ENCODE measurements around the gene BACH2.

Gene BACH2

DNA sequence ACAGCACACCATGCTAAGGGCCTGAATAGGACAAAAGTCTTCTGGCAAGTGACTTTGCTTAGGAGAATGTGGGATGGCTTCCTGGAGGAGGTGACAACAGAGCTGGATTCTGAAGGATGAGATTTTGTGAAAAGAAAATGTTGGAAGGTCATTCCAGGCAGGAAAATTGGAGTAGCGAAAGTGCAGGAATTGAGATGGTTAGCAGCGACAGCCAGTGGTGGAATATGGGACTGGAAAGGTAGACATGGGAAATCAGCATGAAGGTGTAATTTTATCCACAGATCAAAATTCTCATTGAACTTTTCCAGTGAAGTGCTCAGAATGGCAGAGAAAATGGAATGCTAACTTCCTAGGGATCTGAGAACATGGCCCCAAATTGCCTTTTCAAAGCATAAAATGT, 5.7 kb upstream of the BACH2 start:
- DNase-seq (ENCODE audit: extremely low read depth in 1 of 2, low read depth in 1 of 2) = no peak

DNA sequence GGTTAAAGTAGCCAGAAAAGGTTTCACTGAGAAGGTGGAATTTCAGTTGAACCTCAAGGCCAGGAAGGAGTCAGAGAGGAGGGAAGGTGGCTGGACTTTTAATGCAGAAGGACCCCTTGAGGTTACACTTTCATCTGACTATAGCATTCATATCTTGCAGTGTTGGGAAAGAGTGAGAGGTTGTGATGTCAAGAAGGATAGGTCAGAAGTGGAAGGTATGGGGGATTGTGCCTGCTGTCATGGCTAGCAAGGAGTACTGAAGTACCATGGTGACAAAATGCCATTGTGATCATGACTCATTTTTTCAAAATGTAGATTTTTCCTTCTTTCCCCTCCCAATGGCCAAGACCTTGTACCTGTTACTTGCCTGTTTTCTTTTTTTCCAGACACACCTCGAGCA, 5.2 kb upstream of the BACH2 start:
- DNase-seq (ENCODE audit: extremely low read depth in 1 of 2, low read depth in 1 of 2) = no peak

- DNase-seq (ENCODE audit: extremely low read depth in 1 of 2, low read depth in 1 of 2) = no peak
Measured at GRCh38 chr6:90298459-90299053, 1.9 kb upstream of the BACH2 start.

DNA sequence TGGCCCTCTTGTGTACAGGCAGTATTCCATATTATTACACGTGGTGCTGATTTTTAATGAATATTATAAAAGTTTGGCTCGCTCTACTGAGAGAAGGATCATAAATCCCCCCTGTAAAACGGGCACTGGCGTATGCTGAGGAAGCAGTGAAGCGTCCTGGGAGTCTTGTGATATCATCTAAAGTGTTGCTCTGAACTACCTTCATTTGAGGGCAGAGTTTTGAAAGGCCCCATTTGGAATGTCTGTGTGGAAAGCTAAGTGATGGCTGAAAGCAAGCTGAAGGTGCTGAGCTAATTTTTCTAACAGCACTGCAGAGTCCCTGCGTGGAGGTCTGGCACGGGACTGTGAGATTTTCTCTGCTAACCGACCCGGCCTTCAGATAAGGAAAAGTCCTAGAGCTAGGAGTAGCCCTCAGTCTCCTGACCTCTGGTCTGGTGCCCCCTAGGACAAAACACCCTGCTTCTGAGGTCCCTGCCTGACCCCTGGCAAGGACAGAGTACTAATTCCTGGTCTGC, 1.3 kb upstream of the BACH2 start:
- no peak for DNase-seq (ENCODE audit: extremely low read depth in 1 of 2, low read depth in 1 of 2)

DNA sequence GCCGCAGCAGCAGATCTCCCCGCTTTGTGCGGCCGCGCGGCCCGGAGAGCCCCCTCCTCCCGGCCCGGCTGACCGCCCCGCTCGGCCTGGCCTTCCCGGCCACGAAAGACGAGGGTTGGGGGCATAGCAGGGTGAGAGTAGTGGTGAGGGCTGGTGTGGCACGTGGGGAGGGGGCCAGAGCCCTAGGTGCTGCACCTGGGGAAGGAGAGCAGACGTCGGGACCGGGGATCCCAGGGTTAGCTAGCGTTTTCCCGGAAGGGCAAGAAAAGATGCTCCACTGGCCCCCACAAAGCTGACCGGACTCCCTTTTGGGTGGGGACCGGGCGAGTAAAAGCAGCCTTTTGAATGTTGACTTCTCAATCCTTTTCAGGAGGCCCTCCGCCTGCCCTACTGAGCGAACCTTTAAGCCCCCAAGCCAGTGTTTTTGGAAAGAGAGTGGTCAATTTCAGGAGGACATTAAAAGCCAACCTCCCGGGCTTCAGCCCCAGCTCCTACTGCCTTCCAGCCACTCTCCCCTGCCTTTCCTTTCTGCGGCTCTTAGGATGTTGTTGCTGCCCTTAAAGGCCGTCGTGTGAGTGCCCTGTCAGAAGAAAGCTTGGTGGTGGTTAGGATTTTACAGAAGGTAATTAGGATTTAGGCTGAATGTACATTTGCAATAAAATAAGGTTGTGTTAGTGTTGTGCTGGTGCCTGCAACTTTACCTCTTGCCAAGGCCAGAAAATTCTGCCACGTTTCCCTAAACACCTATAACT, 648 bp upstream of the BACH2 start:
- DNase-seq (ENCODE audit: extremely low read depth in 1 of 2, low read depth in 1 of 2) = no peak

DNA sequence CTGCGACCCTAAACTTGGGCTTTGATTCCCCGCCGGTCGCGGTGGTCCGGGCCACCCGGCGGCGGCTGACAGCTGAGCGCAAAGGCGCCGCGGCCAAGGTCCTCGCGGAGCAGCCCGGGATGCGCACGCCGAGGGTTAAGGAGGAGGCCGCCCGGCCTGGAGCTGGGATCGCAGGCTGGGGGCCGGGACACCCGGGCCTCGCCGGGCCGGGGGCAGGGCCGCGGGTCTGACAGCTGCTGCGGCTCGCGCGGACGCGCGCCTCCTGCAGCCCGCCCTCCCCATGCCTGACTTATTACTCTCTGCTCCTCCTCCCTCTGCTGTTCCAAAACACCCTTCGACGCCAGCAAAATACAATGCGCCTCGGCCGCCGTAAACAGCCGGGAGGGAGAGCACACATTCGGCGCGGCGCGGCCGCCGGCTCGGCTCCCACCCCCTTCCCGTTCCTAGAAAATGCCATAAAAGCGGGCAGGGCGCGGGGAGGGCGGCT, 746 bp downstream of the BACH2 start:
- DNase-seq (ENCODE audit: extremely low read depth in 1 of 2, low read depth in 1 of 2) = peak; percentile 30 to 56

DNA sequence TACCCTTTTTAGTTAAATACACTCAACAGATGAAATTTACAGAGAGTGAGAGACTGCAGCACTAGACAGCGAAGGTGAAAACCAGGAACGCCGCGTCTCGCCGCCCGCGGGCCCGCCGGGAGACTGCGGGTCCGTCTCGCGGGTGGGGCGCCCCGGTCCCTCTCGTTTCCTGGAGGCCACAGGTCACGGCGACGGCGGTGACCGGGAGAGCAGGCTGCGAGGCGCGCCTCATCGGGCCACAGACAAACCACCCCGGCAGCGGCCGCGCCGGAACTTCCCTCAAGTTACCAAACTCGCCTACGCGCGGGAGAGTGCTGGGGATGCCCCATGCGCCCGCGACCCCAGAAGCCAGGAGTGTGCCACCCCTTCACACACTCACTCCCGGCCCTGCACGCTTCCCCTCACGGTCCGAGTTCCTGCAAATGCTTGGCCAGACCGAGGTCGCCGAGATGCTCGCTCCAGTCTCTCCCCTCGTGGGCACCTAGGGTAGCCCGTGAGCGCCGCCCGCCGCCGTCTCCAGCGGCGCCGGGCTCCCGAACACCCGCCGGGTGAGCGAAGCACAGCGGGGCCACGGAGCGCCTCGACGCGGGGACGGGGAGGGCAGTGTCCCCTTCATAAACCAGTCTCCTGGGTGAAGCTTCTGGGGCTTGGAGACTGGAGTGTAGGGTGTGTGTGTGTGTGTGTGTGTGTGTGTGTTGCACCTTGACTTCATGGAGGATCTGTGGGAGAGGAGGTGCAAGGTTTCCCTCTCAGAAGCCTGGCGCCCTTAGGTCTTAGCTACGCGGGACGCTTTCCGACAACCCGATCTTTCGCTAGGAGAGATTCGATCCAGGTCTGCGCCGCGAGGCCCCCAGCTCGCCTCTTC, 1.4 kb downstream of the BACH2 start:
- DNase-seq (ENCODE audit: extremely low read depth in 1 of 2, low read depth in 1 of 2) = peak; percentile 40 to 56

GRCh38 chr6:90294614-90294988, 2.0 kb downstream of the BACH2 start:
- DNase-seq (ENCODE audit: extremely low read depth in 1 of 2, low read depth in 1 of 2) = peak; percentile 35 to 41

DNA sequence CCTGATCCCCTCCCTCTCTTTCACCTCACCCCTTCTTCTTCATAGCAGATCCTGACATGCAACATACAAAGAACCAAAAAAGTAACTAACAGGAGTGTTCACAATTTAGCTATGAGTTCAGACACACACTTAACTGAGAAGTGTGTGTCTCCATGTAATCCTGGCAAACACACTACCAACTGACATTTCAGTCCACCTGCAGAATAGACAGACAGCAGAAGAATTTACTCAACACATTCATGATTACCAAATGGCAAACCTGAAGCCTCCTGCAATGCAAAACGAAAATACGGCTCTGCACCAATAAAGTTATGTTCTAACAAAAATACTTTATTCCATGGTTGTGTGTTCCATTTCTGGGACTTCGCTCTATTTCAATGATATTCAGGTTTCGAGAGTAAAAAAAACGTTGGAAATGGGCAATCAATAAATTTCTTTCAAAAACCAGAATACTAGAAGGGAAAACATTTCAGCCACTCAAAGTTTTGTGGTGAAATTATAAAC, 2.6 kb downstream of the BACH2 start:
- no peak for DNase-seq (ENCODE audit: extremely low read depth in 1 of 2, low read depth in 1 of 2)

DNA sequence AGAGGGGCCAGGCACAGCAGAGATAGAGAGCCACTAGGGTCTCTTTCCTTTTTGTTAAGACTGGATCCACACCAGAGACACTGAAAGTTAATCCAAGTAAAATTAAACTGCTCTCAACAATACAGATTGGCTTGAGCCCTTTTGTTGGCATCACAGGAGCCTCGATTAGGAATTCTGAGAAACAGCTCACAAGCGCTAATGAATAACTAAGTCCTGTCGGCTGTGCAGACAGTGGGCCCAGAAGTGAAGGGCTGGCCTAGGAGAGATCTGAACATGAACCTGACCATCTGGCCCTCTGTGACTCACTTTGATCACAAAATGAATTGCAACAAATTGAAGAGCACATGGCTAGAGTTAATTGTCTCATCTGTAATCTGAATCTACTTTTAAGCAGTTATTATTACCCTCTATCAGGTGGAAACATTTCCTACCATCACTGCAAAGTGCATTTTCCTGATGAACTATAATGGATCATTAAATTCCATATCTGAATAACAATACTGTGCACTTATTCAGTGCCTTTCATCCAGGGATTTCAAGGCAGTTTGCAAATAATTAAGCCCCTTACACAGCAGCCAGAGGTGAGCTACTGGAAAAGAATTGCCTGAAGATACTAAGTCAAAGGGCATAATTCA, 3.2 kb downstream of the BACH2 start:
- no peak for DNase-seq (ENCODE audit: extremely low read depth in 1 of 2, low read depth in 1 of 2)

DNA sequence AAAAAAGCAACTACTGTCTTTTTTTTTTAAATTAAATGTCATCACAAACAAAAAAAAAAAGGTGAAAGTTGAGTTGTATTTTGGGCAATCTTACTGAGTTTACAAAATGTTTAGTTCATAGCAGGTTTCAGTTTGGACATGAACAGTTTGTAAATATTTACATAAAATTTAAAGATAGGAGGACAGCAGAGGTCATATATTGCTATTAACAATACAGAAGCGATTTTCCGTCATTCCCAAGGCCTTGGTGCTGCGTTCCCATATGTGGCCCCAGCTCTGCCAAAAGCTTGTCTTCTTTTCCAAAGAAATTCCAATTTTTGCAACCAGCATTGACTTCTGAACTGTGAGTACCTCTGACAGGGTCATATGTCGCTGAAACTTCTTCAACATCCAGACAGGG, 5.1 kb downstream of the BACH2 start:
- DNase-seq (ENCODE audit: extremely low read depth in 1 of 2, low read depth in 1 of 2) = no peak

DNA sequence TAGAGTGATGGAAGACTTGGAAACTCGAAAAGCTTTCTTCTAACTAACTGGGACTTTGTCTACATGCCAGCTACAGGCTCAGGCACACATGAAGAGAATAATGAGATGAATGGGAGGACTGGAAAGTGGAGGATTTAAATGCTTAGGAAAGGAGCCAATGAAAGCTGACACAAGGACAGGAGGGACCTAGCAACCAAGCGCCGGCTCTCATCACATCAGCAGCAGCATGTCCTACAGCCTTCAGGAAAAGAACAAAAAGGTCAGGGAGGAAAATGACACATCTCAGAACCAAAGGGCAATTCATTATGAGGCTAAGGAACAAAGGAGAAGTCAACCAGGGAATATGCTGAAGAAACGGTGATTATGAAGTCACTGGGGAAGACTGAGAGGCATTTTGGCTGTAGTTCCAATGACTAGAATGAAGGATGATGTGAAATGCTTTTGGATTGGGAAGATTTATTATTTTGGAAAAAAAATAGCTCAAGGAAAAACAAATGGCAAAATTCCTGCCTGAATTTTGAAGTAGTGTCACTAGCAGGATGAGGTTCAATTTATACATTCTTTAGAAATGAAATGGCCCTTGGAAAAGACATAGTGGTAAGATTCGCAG, 5.7 kb downstream of the BACH2 start:
- DNase-seq (ENCODE audit: extremely low read depth in 1 of 2, low read depth in 1 of 2) = no peak

DNA sequence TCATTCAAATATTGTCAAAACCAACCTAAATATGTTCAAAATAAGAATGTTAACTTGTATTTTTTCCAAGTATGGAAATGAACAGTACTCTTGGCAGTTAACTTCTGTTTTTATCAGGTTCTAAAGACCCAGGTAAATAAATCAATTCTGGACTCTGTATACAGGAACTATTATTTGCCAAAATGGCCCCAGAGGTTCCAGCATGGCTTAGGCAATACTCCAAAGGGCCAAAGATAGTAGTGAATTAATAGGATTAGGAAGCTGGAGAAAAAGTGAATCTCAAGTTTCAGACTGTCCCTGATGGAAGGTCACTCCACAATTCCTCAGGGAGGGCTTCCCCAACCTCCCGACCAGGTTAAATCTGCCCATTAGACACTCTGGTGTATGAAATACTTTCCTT, 6.7 kb downstream of the BACH2 start:
- no peak for DNase-seq (ENCODE audit: extremely low read depth in 1 of 2, low read depth in 1 of 2)

- DNase-seq (ENCODE audit: extremely low read depth in 1 of 2, low read depth in 1 of 2) = no peak
Measured at GRCh38 chr6:90288404-90288803, 8.2 kb downstream of the BACH2 start.

DNA sequence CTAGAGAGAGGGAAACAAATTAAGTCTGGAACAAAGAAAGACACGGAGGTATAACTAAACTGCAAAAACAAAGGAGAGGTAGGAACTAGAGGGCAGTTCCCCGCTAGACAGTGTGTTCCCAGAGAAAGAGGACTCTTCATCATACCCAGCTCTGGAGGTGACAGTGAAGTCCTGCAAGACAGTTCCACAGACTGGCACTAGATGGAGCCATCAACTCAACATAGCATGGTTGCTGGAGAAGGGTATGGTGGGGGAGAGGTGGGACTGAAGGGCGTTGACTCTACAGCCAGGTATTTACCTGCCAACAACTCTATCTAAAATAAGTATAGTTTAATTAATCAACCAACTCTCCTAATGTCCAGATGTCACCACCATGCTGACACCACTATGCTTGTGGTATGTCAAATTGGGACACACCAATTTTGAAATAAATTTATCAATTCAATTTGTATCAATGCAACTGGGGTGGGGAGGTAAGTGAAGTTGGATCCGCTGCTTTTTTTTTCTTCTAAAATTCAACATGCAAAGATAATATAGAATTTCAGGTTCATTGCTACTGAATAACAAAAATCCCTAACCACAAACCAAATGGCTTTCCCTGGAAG, 9.7 kb downstream of the BACH2 start:
- no peak for DNase-seq (ENCODE audit: extremely low read depth in 1 of 2, low read depth in 1 of 2)

DNA sequence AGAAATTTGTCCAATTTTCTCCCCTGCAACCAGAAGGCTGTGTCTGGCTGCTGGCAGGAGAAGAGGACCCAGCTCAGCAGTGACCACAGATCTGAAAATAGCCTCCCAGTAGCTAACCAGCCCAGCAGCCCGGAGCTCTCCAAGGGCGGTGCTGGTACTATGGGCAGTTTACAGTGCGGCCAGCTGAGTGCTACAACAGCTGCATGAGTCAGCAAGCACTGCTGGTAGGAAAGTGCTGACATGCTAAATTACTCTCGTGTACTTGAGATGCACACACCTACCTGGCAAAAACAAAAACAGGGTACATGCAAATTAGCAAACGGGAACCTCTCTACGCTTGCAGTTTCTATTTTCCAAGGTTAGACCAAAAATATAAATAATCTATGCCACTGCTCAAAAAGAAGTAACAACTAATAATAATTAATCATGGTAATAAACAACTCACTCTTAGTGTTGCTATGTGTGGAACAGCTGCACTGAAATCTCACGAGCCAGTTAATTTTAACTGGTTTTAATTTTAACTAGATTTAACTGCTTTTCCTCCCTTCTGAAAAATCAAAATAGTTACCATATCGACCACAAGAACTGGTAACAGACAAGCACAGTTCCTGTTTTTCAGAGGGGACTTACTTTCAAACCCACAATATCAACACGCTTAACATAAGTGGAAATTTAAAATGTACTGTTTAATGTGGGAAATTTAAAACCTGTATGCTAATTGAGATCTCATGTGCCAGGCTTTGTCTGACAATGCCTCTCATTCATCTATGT, 10.8 kb downstream of the BACH2 start:
- no peak for DNase-seq (ENCODE audit: extremely low read depth in 1 of 2, low read depth in 1 of 2)

DNA sequence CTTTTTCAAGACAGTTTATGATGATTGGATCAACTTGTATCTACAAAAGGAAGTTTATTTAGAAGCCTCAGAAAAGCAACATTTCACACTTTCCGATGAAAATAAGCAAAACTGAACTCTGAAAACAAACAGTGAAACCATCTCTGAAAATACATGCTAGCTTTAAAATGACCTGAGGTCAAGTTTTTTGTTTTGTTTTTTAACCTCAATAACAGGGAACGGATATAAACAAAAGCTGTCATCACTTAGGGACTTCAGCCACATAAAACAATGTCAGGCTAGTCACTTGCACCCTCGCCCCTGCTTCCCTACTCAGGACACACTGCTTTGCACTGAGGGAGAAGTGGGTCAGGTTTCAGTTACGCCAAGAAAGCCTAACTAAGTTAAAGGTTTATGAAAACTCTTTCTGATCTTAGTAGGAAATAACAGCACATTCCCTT, 11.6 kb downstream of the BACH2 start:
- DNase-seq (ENCODE audit: extremely low read depth in 1 of 2, low read depth in 1 of 2) = no peak

DNA sequence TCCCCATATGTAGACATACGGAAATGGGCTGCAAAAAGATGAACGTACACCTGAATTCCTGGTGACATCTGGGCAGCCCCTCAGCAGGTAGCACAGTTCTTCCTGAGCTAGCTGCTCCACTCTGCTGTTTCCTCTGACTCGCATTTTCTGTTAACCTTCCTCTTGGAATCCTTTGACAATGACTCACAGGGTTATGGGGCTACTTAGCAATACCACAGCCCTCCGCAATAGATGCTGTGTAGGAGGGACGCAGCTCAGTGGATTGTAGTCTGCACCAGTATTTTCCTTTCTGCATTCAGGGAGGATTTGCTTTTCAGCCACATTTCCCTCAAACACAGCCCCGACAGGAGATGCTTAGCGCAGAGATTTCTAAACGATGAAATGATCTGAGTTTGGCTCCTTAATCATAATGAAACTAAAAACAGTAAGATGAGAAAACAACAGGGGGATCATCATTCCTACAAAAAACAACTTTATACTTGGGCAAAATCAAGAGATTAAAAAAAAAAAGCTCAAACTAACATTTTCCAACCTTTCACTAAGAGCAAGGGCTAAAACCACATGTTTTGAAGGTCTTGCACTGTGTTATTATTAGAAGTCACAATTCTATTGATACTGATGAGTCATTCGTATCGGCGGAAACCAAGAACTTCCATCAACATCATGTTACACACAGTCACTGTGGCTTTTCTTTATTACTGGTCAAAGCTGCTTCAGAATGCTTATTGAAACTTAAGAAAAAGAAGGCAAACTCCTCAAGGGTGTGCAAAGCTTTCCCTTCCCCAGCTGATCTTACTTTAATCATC, 12.2 kb downstream of the BACH2 start:
- no peak for DNase-seq (ENCODE audit: extremely low read depth in 1 of 2, low read depth in 1 of 2)
